Measurements from ENCODE around the gene CARMIL1.

Gene CARMIL1

DNA sequence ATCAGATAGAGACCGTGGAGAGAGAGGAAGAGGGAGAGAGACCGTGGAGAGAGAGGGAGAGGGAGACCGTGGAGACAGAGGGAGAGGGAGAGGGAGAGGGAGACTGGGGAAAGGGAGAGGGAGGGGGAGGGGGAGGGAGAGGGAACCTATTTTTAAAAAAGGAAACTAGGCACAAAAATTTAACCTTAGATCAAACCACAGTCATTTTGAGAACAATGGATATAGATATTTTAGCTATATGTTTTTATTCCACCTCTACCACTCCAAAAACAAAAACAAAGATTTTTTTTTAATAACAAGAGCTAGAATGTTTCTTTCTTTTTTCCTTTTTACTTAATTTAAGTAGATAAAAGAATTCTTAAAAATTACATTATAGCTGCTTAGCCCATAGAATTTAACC, 307.8 kb downstream of the CARMIL1 start:
- no peak for DNase-seq

DNA sequence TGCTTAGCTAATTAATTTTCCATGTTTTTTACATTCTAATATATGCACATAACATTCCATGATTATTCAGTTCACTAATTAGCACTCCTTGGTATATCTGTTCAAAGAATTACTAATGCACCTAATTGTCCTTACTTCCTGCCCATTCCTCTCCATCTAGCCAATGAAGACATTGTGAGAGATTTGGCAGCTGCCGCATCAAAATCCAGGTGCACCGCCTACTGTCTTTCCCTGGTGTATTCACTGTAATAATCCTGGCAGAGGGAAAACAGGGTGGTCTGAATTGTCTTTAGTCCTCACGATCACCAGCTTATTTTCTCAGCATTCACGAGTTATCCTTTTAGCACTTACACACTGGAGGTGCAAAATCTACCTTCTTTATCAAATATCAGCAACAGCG, 311.8 kb downstream of the CARMIL1 start:
- no peak for DNase-seq

DNA sequence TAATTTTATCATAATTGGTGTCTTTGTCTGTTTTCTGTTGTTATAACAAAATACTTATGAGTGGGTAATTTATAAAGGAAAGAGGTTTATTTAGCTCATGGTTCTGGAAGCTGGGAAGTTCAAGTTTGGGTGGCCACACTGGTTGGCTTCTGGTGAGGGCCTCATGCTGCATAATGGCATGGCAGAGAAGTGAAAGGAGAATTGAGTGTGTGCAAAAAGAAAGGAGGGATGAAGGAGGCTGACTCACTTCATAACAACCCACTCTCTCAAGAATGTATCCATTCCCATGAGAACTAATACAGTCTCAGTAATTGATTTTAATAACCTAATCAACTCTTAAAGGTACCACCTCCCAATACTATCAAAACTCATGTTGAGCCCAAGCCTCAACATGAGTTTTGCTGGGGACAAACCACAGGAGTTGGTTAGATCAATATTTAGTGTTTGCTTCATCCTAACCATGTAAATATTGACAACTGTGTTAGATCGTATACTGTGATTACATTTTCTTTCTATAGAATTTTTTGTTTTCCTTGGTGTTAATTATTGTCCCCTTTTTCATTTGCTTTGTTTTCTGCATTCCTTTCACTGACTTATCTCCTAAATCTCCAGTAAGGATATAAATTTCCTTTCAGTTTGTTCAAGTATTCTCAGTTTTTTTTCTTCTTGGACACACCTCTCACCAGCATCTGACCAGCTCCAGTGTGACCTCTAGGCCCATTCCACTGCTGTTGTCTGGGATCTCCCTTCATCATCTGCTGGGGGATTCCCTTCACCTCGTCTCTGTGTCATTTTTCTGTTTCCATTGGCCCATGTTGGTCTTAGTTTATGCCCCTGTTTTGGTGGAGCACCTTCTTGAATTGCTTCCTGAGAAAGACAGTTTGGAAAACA, 318.0 kb downstream of the CARMIL1 start:
- DNase-seq = no peak

DNA sequence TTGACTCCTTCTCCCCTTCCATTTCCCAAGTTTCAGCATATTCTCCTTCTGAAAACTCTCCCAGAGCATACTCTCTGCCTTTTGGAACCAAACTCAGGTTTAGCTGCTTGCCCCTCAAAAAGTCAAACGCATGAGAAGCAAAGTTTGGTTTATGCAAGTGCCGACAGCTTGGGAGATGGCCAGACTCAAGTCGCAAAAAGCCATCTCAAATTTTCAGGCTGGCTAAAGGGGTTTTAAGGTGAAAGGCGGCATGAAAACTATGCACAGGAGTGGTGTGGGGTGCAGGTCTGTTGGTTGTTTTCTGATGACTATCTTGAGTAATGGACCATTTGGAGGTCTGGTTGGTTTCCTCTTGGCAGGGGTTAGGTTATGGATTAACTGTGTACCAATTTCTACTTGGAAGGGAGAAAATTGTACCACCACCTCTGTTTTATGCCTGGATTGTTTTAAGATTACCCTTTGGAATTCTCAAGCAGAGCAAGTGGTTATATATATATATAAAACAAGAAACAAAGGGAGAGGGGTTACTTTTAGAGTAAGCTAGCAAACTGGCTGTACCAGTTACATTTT, 320.4 kb downstream of the CARMIL1 start:
- no peak for DNase-seq

DNA sequence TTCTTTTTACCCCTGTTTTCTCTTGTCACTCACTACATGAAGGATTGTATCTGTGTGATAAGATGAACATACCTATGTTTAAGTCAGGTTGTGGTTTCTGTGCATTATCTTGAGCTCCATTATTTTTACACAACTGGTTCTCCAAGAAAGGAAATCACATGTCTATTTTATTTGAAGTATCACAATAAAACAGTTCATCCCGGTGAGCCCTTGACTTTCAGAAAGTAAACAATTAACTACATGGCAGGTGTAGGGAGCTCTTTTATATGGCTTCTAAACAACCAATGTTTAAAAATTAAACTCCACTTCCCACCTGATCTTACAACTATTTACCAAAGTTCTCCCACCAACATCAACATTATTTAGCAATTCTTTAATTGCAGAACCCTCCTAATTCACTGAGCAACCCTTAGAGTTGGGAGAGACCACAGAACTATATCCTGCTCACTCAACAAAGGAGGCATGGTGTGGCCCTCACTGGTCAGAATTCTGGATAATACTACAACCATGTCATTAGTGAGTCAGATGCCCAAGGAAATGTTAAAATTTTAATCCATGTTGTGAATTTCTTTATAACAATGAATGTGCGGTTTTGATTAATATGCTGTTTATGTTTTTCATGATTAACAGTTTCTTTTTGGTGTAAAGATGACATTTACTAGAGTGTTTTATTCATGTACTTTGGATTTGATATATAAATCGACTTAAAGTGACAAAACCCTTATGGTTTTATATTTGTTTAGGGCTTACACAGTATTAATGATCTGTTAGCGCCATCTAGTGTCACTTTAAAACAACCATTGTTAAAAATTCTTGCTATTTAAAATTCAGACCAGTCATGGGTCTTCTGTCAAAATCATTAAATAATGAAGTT, 322.9 kb downstream of the CARMIL1 start:
- no peak for DNase-seq

DNA sequence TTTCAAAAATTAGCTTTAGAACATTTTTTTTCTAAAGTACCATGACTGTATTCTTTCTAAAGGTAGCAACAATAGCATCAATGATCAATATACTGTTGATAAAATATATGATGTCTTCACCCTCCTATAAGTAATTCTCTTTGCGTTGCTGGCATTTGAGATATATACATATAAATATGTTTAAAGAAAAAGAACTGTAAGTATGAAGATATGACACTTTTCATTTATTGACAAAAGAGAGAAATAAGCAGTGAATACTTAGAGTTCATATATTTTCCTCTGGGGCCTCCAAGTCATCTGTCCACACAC, 323.5 kb downstream of the CARMIL1 start:
- DNase-seq = no peak

DNA sequence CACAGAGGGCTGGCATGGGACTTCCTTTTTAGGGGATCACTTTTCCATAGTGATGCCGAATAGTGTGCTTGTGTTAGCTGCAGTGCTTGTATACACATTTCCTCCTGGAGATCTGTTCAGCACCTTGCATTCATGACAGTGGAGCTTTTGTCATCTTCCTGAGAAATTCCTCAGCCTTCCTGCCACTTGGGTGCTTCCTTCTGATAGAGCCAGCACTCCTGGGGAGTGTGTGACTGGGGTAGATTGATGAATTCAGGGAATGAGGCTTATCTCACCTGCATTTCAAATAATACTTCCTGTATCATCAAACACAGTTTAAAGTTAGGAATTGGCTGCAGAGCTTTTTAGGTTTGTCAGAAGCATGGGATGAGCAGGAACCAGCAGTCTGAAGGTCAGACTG, 324.1 kb downstream of the CARMIL1 start:
- no peak for DNase-seq

DNA sequence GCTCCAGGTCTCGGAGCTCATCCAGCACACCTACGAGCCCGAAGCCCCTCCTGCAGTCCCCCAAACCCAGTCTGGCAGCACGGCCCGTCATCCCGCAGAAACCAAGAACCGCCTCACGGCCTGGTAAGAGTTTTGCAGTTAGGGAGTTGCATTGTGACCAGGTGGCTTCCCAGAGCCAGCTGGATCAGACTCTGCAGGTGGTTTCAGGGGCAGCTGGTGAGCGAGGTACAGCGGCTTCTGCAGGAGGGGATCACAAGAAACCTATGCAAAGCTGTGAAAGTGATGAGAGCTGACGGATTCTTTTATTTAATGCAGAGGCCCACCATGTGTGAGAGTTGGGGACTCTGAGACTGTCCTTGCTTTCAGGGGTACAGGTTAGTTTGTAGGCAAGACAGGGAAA, 327.0 kb downstream of the CARMIL1 start:
- DNase-seq = no peak

DNA sequence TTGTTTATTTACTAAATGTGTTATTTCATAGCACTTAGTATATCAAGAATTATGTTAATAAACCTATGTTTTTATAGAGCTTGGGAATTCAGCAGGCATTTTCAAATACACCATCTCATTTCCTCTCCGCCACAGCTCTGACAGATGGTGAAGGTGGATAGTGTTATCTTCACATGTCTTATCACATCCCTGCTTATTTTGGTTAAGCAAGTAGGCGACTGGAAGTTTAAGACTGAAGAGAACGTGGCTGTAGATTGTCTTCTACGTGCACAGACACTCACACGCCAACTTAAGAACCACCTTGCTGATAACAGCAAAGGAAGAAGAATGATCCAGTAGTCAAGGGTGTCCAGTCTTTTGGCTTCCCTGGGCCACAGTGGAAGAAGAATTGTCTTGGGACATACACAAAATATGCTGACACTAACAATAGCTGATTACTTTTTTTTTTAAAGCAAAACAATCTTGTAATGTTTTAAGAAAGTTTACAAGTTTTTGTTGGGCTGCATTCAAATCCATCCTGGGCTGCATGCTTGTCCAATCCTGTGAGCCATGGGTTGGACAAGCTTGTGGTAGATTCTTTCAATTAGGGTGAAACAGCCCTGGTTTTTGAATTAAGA, 329.5 kb downstream of the CARMIL1 start:
- DNase-seq = no peak

DNA sequence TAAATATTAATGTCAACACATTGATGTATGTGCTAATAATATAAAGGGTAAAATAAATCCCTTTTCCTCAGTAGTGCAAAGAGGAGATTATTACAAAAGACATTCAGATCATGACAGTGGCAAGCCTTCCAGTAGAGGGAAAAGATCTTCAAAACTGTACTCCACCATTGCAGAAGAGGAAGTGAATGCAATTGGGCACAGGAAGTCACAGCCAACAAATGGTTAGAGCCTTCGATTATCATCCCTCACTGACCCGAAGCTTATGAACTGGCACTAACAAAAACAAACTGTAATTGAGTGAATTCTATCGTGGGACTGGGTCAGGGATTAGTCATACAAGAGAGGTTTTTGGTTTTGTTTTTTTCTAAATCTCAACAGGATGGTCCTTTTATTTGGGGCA, 333.5 kb downstream of the CARMIL1 start:
- DNase-seq = no peak

DNA sequence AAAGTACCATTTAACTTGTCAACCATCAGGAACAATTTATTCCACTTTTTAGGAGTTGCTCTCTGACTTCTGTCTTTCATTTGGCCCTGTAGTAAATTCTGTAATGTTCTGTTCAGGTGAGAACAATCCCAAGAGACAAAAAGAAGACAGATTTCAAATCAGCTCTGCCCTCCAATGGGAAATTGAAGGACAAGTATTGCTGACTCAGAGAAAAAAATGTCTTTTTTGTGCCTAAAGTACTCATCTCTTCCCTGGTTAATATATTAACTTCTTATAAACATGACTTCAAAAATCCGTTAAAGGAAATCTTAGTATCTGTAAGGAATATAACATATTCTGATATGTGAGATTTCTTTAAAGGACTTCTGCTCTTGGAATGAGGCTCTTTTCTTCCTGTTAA, 334.2 kb downstream of the CARMIL1 start:
- no peak for DNase-seq

DNA sequence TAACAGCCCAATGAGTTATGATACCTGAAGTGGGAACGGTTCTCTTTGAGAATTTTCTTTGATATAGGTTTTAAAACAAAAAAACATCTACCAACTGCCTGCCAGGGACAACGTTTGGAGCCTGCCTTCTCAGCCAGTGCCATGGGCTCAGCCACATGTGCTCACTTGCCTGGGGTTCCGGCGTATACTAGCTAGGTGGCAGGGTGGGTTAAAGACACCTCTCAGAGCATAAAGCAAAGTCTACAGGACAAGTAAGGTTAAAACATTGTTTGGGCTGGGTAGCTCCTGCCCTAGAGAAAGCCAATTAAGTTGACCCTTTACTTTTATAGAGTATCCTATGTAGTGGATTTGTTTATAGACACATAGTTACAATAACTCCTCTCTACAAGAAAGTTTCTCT, 334.9 kb downstream of the CARMIL1 start:
- DNase-seq = no peak

DNA sequence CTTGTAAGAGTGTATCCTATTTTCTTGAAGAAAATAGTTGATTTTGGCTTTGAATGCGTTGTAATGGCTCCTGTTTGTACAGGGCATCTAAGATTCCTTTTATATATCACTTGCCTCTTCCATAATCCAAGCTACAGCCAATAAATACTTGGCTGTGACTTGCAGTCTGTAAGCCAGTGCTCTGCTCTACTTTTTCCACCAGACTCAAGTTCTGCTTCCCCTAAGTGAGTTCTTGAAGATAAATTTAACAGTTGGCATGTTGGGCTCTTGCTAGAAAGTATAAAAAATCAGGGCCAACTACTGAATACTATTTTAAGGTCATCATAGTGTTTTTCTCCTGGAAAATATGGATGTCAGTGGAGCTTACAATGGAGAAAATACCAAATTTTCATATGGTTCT, 336.3 kb downstream of the CARMIL1 start:
- no peak for DNase-seq

DNA sequence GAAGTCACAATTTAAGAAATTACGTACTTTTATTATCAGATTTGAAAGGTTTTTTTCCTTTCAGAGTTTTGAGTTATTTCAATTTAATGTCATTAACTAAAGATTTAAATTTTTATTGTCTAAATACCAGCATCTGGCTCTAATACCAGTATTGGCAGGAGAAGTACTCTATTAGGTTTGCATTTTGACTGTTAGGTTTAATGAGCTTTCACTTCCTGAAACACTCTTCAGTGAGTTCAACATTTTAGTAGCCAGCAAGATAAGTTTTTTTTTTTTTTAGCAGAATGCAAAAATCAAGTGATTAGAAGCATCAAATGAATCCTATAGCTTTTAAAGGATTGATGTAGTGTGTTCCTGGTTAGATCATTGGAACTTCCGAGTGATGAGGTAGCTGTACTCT, 338.8 kb downstream of the CARMIL1 start:
- no peak for DNase-seq

DNA sequence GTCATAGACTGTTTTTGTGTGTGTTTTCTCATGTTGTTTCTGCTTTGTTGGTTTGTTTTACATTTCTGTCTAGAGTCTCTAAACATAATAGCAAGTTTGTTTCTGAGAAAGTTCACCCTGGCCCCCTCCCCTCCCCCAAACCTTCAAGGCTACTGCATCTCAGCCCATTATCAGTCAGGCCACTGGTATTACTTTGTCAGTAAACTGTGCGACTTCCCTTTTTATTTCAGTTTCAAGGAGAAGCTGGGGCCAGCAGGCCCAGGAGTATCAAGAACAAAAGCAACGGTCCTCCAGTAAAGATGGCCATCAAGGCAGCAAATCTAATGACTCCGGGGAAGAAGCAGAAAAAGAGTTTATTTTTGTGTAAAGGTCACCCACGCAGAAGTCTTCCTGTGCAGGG, 340.0 kb downstream of the CARMIL1 start:
- DNase-seq = no peak

DNA sequence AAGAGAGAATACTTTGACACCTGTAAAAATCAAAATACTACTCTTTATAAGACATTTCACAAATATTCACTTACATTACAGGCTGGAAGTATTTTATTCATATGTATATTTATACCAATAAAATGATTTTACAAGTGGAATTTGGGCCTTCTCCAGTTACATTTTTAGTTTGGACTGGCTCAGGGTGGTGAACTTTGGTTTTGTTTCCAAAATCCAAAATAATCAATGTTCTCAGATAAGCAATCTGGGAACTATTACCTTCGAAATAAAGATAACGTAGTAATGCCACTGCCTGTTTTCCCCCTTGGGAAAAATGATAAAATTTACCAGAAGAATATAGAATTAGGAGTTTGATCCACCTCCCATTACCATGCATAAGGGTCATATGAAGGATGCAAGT, 341.2 kb downstream of the CARMIL1 start:
- no peak for DNase-seq

DNA sequence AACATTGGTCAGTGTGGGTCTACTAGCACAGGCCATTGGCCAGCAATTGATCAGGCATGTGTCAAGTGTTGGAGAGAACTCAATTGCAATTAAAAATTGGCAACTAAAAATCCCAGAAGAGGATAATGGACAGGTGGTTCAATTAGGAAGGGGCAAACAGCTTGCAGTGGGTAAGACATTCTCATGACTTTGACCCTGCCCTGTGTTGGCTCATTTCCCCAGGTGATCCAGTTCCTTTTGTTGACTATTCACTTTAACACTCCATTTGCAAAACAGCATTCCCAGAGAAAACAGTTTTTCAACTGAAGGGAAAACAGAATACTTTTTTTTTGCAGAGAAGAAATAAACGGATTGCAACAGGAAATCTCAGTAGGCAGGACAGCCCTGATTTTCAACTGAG, 343.9 kb downstream of the CARMIL1 start:
- DNase-seq = no peak

DNA sequence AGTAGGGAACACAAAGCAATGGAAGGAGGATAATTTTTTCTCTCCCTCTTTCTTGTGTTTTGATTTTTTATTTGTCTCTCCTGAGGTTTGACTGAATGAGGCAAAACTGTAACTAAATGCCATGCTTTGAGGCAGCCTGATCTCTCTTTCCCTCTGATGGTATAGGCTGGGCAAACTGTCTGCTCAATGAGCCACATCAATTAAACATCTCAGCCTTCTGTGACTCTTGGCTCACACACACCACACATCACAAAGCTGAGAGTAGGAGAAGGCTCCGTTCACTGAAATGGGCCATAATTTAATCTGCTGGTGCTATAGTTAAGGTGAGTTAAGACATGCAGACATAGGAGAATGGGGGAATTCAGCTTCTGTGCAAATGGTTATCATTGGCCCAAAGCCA, 344.7 kb downstream of the CARMIL1 start:
- no peak for DNase-seq

DNA sequence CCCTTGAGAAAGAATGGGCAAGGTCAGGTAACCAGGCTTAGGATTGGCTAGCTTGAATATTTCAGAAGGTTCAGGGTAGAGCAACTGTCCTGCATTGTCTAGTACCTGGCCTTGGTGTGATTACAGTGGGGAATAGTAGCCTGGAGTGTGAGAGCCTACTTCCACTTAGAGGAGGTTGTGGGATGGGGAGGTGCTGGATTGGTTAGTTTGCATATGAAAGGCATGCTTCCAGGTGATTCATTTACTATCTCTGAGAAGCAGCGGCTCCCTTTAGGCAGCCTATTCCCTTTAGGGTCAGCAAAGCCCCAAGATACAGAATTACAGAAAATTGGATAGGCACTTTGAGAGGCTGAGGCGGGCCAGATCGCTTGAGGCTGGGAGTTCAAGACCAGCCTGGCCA, 347.8 kb downstream of the CARMIL1 start:
- no peak for DNase-seq

DNA sequence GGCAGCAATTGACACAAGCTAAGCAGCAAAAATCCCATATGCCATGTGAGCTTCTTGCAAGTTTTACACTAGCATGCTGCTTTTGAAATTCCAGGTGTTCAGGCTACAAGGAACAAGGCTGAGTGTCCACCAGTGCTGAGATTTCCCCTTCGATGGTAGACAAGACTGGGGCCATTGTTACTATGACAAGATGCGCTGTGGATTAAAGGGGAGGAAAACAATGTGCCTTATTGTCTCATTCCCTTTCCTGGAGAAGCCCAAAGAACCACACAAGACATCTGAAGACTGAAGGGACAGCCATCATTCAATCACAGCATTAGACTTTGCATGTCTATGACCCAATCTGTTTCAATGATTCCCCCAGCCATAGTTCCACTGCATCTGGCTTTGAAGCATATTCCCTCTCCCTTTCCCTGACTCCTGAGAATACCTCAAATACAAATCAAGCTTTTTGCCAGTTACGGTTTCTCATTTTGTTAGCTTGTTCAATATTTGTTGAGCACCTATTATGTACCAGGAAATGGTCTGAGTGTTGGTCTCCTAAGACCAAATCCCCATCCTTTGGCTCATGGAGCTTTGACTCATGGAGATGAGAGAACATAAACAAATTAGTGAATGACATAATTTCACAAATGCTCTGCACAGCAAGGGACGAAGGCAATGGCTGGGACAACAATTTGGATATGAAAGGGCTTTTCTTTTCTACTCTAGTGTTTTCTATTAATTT, 349.5 kb downstream of the CARMIL1 start:
- no peak for DNase-seq

DNA sequence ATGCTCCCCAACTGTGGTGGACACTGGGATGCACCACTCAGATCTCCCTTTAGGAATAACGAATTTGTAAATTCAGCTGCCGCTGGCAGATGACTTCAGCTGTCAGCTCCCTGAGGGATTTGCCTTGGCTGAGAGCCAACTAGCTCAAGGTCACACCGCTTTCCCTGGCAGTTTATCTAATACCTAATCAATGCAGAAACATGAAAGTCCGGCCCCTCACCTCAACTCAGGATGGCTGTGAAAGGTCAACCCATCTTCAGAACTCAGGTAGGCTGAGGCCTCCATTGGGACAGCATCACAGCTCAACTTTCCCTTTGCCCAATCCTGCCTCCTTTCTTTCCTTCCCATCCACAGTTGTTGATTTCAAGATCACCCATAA, 350.0 kb downstream of the CARMIL1 start:
- no peak for DNase-seq

DNA sequence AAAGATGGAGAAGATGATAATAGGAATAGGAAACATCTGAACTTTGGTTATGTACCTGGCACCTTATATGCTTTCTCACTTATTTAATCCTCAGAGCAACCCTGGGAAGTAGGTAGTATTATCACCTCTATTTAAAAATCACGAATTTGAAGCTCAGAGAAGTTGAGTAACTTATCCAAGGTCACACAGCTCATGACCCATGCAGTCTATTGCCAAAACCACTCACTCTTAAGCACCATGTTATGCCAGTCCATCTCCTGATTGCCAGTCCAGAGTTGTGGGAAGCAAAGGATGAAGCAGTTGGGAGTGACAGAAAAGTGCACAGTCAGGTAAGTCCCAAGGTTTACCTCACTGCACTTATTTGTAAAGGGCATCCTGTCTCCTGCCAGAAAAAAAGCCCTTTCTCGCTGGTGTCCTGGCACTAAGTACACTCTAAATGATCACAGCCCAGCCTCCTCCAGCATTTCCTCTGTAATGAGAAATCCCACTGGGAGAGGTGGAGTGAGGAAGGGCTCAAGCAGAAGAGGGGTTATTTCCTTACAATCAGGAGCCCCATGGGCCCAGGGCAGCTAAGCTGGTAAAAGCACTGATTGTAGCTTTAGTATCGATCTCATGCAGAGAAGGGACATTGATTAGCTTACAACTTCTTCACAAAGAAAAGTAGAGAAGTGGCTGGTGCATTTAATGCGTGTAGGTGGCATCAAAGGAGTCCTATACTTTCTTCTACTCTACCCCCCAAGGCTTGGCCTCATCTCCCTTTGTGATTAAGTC, 351.5 kb downstream of the CARMIL1 start:
- DNase-seq = no peak

All from stimulated activated CD4-positive, alpha-beta T cell treated with anti-CD3 and anti-CD28 coated beads, Interleukin-2, amount 100 ng/mL, for 24 hours (primary cell).